ENCODE data around the gene SNAPIN. TPM values are rescaled to one million over a fixed set of nuclear protein-coding genes. Genes with fewer than 3 reads are reported as not detected.
A peak's percentile ranks its signal among the peaks of the same experiment; 100 is the strongest.

The SNAPIN gene
- total and polyA plus RNA-seq, 9 of the 15 experiments (the other 6 are each of a cell fraction or from before 2014, with no cell fraction given) = 11.2 to 43.9 (median 32.3) TPM

DNA sequence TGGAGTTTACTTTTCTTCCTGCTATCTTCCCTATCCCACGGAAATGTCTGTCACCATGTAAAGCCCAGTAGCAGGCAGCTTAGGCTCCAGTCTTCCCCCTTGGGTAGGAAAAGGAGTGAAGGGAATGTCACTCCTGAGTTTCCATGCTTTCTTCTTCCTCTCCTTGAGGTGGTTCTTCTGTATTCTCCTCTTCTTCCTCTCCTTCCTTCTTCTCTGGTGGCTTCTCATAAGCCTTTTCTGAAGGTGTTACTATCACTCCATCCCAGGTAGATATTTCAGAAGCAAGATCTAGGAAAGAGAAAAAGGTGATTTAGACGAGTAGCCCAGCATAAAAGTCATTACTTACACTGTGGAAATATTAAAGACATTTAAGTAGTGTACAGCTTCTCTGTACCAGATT lies 3.8 kb downstream of the SNAPIN start:
- ChIA-PET POLR2A (interaction anchor here (0.6 to 6.1 kb wide), 6 partner anchors 8 to 721 kb away, joined by 3 to 51 read pairs (median 6); partner anchors contain the start of genes CHTOP and ILF2), CTCF (ENCODE audit: low intra/inter-chr PET ratio) (interaction anchor here (0.6 kb wide), 1 partner anchor 129 kb away, joined by 6 read pairs; no protein-coding TSS in a partner anchor)
- no peaks in the 10 kb centered on the region for H3K9me1 ChIP-seq (ENCODE audit: control insufficient read depth, insufficient read depth, low read length)
- no peak overlapping the region for H3K9ac ChIP-seq (ENCODE audit: insufficient read depth in 1 of 2, low read depth in 2 of 2, low read length in 2 of 2)
- TSS peak; percentile 53 for BruUV-seq (replicated peaks)
- peaks cover 69% of the 10 kb centered on the region for H3K36me3 ChIP-seq (ENCODE audit: control insufficient read depth, insufficient read depth, low read length)
- in situ Hi-C loops (cut with MboI) (no loop called here), intact Hi-C loops (cut with micrococcal nuclease) (no loop called here)
- H2AFZ ChIP-seq (ENCODE audit: low read depth, low read length) = no peak overlapping the region
- H3K4me3 ChIP-seq = no peak overlapping the region
- TF ChIP-seq ARNT (IDR thresholded peaks at IDR 0.05) (no peak), PCBP2 (IDR thresholded peaks at IDR 0.05; ENCODE audit: low read depth, low read length, poor library complexity, severe bottlenecking) (no peak), RBFOX2 (IDR thresholded peaks at IDR 0.05; ENCODE audit: low read depth, low read length) (0 out of 2 replicates have a peak, but pooled peaks have one; percentile 26)
- H3K9me3 ChIP-seq (replicated peaks; ENCODE audit: control insufficient read depth, insufficient read depth, low read depth, low read length) = no peaks in the 10 kb centered on the region
- H3K79me2 ChIP-seq (ENCODE audit: control insufficient read depth, insufficient read depth, low read length) = peaks cover 15% of the 10 kb centered on the region
- no peak for ATAC-seq
- H3K4me2 ChIP-seq (ENCODE audit: insufficient read depth, low read length) = no peak overlapping the region
- WGBS (ENCODE audit: insufficient coverage, low coverage, missing lambda C conversion rate) = 64% methylated on average over 2 of the region's 2 CpGs
- H3K27ac ChIP-seq (ENCODE audit: extremely low read depth, low read depth, low read length) = no peak overlapping the region; the same call in 2 of the 3 replicates
- H3K27me3 ChIP-seq (ENCODE audit: control insufficient read depth in 2 of 2, insufficient read depth in 2 of 2, low read length in 2 of 2) = no peaks in the 10 kb centered on the region
- H4K20me1 ChIP-seq (replicated peaks; ENCODE audit: control insufficient read depth, insufficient read depth, low read length) = no peaks in the 10 kb centered on the region
- FAIRE-seq = no peak
- DNase-seq (ENCODE audit: extremely low read depth in 1 of 4, low spot score in 3 of 4) = no peak
- H3K4me1 ChIP-seq (replicated peaks in 1 of 2; ENCODE audit: control insufficient read depth in 2 of 2, insufficient read depth in 2 of 2, low read length in 2 of 2) = peaks cover 3 to 16% of the 10 kb centered on the region in 2 experiments; a peak in 4 of 5 replicates

- peaks cover 24% of the 10 kb centered on the region for H3K79me2 ChIP-seq (ENCODE audit: control insufficient read depth, insufficient read depth, low read length)
- intact Hi-C loops (cut with micrococcal nuclease) = no loop called here
- TF ChIP-seq, protein P1, sequence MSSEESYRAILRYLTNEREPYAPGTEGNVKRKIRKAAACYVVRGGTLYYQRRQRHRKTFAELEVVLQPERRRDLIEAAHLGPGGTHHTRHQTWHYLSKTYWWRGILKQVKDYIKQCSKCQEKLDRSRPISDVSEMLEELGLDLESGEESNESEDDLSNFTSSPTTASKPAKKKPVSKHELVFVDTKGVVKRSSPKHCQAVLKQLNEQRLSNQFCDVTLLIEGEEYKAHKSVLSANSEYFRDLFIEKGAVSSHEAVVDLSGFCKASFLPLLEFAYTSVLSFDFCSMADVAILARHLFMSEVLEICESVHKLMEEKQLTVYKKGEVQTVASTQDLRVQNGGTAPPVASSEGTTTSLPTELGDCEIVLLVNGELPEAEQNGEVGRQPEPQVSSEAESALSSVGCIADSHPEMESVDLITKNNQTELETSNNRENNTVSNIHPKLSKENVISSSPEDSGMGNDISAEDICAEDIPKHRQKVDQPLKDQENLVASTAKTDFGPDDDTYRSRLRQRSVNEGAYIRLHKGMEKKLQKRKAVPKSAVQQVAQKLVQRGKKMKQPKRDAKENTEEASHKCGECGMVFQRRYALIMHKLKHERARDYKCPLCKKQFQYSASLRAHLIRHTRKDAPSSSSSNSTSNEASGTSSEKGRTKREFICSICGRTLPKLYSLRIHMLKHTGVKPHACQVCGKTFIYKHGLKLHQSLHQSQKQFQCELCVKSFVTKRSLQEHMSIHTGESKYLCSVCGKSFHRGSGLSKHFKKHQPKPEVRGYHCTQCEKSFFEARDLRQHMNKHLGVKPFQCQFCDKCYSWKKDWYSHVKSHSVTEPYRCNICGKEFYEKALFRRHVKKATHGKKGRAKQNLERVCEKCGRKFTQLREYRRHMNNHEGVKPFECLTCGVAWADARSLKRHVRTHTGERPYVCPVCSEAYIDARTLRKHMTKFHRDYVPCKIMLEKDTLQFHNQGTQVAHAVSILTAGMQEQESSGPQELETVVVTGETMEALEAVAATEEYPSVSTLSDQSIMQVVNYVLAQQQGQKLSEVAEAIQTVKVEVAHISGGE (CRISPR knock-in tag; IDR thresholded peaks at IDR 0.05) = no peak
- TF ChIP-seq CHAMP1 (IDR thresholded peaks at IDR 0.05) (no peak), BRF1 (IDR thresholded peaks at IDR 0.05; ENCODE audit: borderline replicate concordance, extremely low read depth, insufficient read length) (no peak), CAMTA2 (CRISPR knock-in tag; conservative IDR thresholded peaks at IDR 0.05) (no peak), STAT5A (IDR thresholded peaks at IDR 0.05; ENCODE audit: borderline replicate concordance, low read length) (no peak), FOXK1 (CRISPR knock-in tag; IDR thresholded peaks at IDR 0.05; ENCODE audit: borderline replicate concordance) (no peak)
Observed at GRCh38 chr1:153663211-153663610, 4.7 kb downstream of the SNAPIN start.

More at GRCh38 chr1:153663211-153663610, 4.7 kb downstream of the SNAPIN start:
- no peak overlapping the region for H3K4me2 ChIP-seq (ENCODE audit: insufficient read depth, low read length)
- H3K27ac ChIP-seq (ENCODE audit: extremely low read depth, low read depth, low read length) = no peak overlapping the region
- peaks cover 2 to 12% of the 10 kb centered on the region in 2 experiments; a peak in 4 of 5 replicates for H3K4me1 ChIP-seq (replicated peaks in 1 of 2; ENCODE audit: control insufficient read depth in 2 of 2, insufficient read depth in 2 of 2, low read length in 2 of 2)
- FAIRE-seq = no peak
- peaks cover 78% of the 10 kb centered on the region for H3K36me3 ChIP-seq (ENCODE audit: control insufficient read depth, insufficient read depth, low read length)
- no peak for DNase-seq (ENCODE audit: extremely low read depth in 1 of 4, low spot score in 3 of 4)
- no peak overlapping the region for H2AFZ ChIP-seq (ENCODE audit: low read depth, low read length)
- no peaks in the 10 kb centered on the region for H3K9me3 ChIP-seq (replicated peaks; ENCODE audit: control insufficient read depth, insufficient read depth, low read depth, low read length)
- no peaks in the 10 kb centered on the region for H3K9me1 ChIP-seq (ENCODE audit: control insufficient read depth, insufficient read depth, low read length)
- no peaks in the 10 kb centered on the region for H3K27me3 ChIP-seq (ENCODE audit: control insufficient read depth in 2 of 2, insufficient read depth in 2 of 2, low read length in 2 of 2)
- 74% methylated on average over 5 of the region's 5 CpGs for WGBS (ENCODE audit: insufficient coverage, low coverage, missing lambda C conversion rate)
- no peak overlapping the region for H3K9ac ChIP-seq (ENCODE audit: insufficient read depth in 1 of 2, low read depth in 2 of 2, low read length in 2 of 2)
- H3K4me3 ChIP-seq = no peak overlapping the region
- ATAC-seq = no peak
- in situ Hi-C loops (cut with MboI) = no loop called here
- ChIA-PET POLR2A (interaction anchor here (0.7 to 6.1 kb wide), 3 partner anchors 14 to 689 kb away, joined by 3 to 51 read pairs (median 3); no protein-coding TSS in a partner anchor), CTCF (ENCODE audit: low intra/inter-chr PET ratio) (no interaction called here)
- H4K20me1 ChIP-seq (replicated peaks; ENCODE audit: control insufficient read depth, insufficient read depth, low read length) = no peaks in the 10 kb centered on the region
- BruUV-seq (replicated peaks) = no TSS peak

Data from K562 (cell line).